Brain microvascular endothelial cell (primary cell): ENCODE results near the gene DCAF4.
"Not testable (repeated sequence)": the region's sequence is repeated elsewhere in the genome, so short reads cannot be mapped to it uniquely, and the experiment has no call there.

ENCODE experiments used
- DNase-seq: peaks from one replicate; pipeline ENCODE4 v3.0.0-alpha.2; 2020
- H3K27ac ChIP-seq: fragments of 250-450 bp; sonication (Bioruptor Pico); 2 replicates; pipeline ENCODE4 v1.5.1; 2020; ENCODE audit warnings: mild to moderate bottlenecking, moderate library complexity
- H3K27me3 ChIP-seq: fragments of 250-450 bp; sonication (Bioruptor Pico); replicated peaks from 2 replicates; pipeline ENCODE4 v1.5.1; 2020; ENCODE audit warnings: mild to moderate bottlenecking
- H3K36me3 ChIP-seq: fragments of 250-450 bp; sonication (Bioruptor Pico); replicated peaks from 2 replicates; pipeline ENCODE4 v1.5.1; 2020; ENCODE audit warnings: mild to moderate bottlenecking
- H3K4me3 ChIP-seq: 2 replicates; pipeline ENCODE4 v1.5.1; 2011; ENCODE audit warnings: low read depth, mild to moderate bottlenecking, control low read depth, low read length, moderate library complexity
- CTCF ChIP-seq: IDR thresholded peaks from 2 replicates; pipeline ENCODE4 v1.5.1; 2011; ENCODE audit warnings: low read depth, mild to moderate bottlenecking, moderate library complexity, low read length, control low read depth, inconsistent platforms; ENCODE audit errors: missing control alignments
- in situ Hi-C: cut with HindIII; loops from 2 replicates; pipeline ENCODE4 v1.10.0; 2017; ENCODE audit warnings: low sequenced_read_pairs, low pct_ligation_motif_present

Gene DCAF4

GRCh38 chr14:72946491-72946890 is 20.2 kb downstream of the DCAF4 start:
- H3K36me3 ChIP-seq: peaks cover 9% of the 10 kb centered on the region
- TF ChIP-seq CTCF: no peak
- peak; percentile 79 for DNase-seq
- peak overlapping the region; percentile 54 for H3K27ac ChIP-seq
- H3K4me3 ChIP-seq: no peak overlapping the region
- in situ Hi-C loops: loop anchor here (25.0 kb wide), 1 partner anchor 434 kb away; no protein-coding TSS in a partner anchor
- H3K27me3 ChIP-seq: no peaks in the 10 kb centered on the region

- Histone ChIP-seq H3K4me3 (no peak overlapping the region), H3K27me3 (no peaks in the 10 kb centered on the region), H3K36me3 (peaks cover 8% of the 10 kb centered on the region), H3K27ac (no peak overlapping the region)
- TF ChIP-seq CTCF: no peak
- no peak for DNase-seq
- in situ Hi-C loops: loop anchor here (25.0 kb wide), 1 partner anchor 435 kb away; no protein-coding TSS in a partner anchor
Measured at GRCh38 chr14:72947366-72948160, 21.3 kb downstream of the DCAF4 start.

GRCh38 chr14:72948481-72949138 is 22.3 kb downstream of the DCAF4 start:
- no peak overlapping the region for H3K4me3 ChIP-seq
- no peak overlapping the region for H3K27ac ChIP-seq
- TF ChIP-seq CTCF: peak; percentile 93
- peaks cover 8% of the 10 kb centered on the region for H3K36me3 ChIP-seq
- in situ Hi-C loops: loop anchor here (25.0 kb wide), 1 partner anchor 436 kb away; no protein-coding TSS in a partner anchor
- DNase-seq: peak; percentile 76
- H3K27me3 ChIP-seq: no peaks in the 10 kb centered on the region

- in situ Hi-C loops: no loop called here
- Histone ChIP-seq H3K27ac (no peak overlapping the region), H3K36me3 (peaks cover 29% of the 10 kb centered on the region), H3K4me3 (no peak overlapping the region), H3K27me3 (no peaks in the 10 kb centered on the region)
- no peak for DNase-seq
- TF ChIP-seq CTCF: no peak
Measured at GRCh38 chr14:72952171-72952570, 25.9 kb downstream of the DCAF4 start.

- H3K36me3 ChIP-seq: peaks cover 35% of the 10 kb centered on the region
- in situ Hi-C loops, DNase-seq, H3K4me3 ChIP-seq, H3K27me3 ChIP-seq, H3K27ac ChIP-seq: not testable (repeated sequence)
Measured at GRCh38 chr14:72956741-72957140, 30.5 kb downstream of the DCAF4 start.

- peaks cover 35% of the 10 kb centered on the region for H3K36me3 ChIP-seq
- no peak overlapping the region for H3K27ac ChIP-seq
- TF ChIP-seq CTCF: no peak
- no peak for DNase-seq
- no peaks in the 10 kb centered on the region for H3K27me3 ChIP-seq
- H3K4me3 ChIP-seq: no peak overlapping the region
- in situ Hi-C loops: no loop called here
Measured at GRCh38 chr14:72957213-72957612, 30.9 kb downstream of the DCAF4 start.
